T-cell (primary cell): ENCODE data around the gene GALK2. TPM values are rescaled to one million over a fixed set of nuclear protein-coding genes. Genes with fewer than 3 reads are reported as not detected.

Experiments
- ATAC-seq, 4 experiments: fragments of 200-7000 bp in 3 of 4; fragments of 150-1000 bp in 1 of 4; cut with Tn5 transposase; replicated peaks in 1 of 4; 1 replicate in 3 of 4; 2 replicates in 1 of 4; pipeline ENCODE4 v1.10.0; 2021; ENCODE audit warnings: moderate library complexity in 3 of 4, mild to moderate bottlenecking in 2 of 4, moderate number of reproducible peaks in 1 of 4
- CTCF ChIA-PET, 2 donors: fragments of 300-600 bp; sonication (Branson Sonifier 250); formaldehyde crosslinking; loops; one replicate each; lab custom pipeline; 2022; ENCODE audit warnings: antibody characterized with exemption in 2 of 2; lab: Charles Lee
- POLR2A ChIA-PET, 2 donors: fragments of 300-600 bp; sonication (Branson Sonifier 250); formaldehyde crosslinking; loops; one replicate each; lab custom pipeline; 2022; ENCODE audit warnings: antibody characterized with exemption in 2 of 2; lab: Charles Lee
- DNase-seq, 35 experiments: peaks; one replicate each; pipeline versions ENCODE4 v3.0.0 to v3.0.0-alpha.2; 2013 to 2023
- H3K27ac ChIP-seq: one replicate; pipeline ENCODE4 v1.5.1; 2013; ENCODE audit warnings: low read length
- H3K27me3 ChIP-seq, 2 experiments: replicated peaks in 1 of 2; 1 replicate in 1 of 2; 2 replicates in 1 of 2; pipeline versions ENCODE4 v1.6.1 to v1.7.0; 2013; ENCODE audit warnings: low read length in 1 of 2, mixed read lengths in 1 of 2; ENCODE audit not compliant: control insufficient read depth in 2 of 2, insufficient read depth in 2 of 2; ENCODE audit errors: extremely low read depth in 1 of 2
- H3K36me3 ChIP-seq, 2 donors: 1 replicate in 1 of 2; 2 replicates in 1 of 2; pipeline versions ENCODE4 v1.6.1 to v1.7.0; 2013; ENCODE audit warnings: low read length in 1 of 2; ENCODE audit not compliant: control insufficient read depth in 2 of 2, insufficient read depth in 1 of 2; ENCODE audit errors: extremely low read depth in 1 of 2
- H3K4me1 ChIP-seq, 2 experiments: 1 replicate in 1 of 2; 2 replicates in 1 of 2; pipeline versions ENCODE4 v1.6.1 to v1.7.0; 2013; ENCODE audit warnings: low read length in 2 of 2, mixed read lengths in 1 of 2; ENCODE audit not compliant: insufficient read depth in 2 of 2, control insufficient read depth in 1 of 2; ENCODE audit errors: extremely low read depth in 1 of 2
- H3K4me3 ChIP-seq, 2 donors: 1 replicate in 1 of 2; 2 replicates in 1 of 2; pipeline versions ENCODE4 v1.5.1 to v1.7.0; 2013; ENCODE audit warnings: mild to moderate bottlenecking in 2 of 2, low read length in 1 of 2, moderate library complexity in 1 of 2; ENCODE audit not compliant: control insufficient read depth in 1 of 2; ENCODE audit errors: extremely low read depth in 1 of 2
- H3K9me3 ChIP-seq: 2 replicates; pipeline ENCODE4 v1.7.0; 2013
- H3K27ac Mint-ChIP-seq, 2 donors: one replicate each; pipeline ENCODE4 v1.8.0; 2020 to 2021; ENCODE audit warnings: mild to moderate bottlenecking in 2 of 2, mixed read lengths in 2 of 2
- H3K27me3 Mint-ChIP-seq, 2 donors: one replicate each; pipeline ENCODE4 v1.8.0; 2021 to 2022; ENCODE audit warnings: mixed read lengths in 2 of 2
- H3K36me3 Mint-ChIP-seq: one replicate; pipeline ENCODE4 v1.8.0; 2021; ENCODE audit warnings: mixed read lengths
- H3K4me1 Mint-ChIP-seq, 3 donors: one replicate each; pipeline ENCODE4 v1.8.0; 2020 to 2022; ENCODE audit warnings: mixed read lengths in 3 of 3, mild to moderate bottlenecking in 1 of 3
- H3K4me3 Mint-ChIP-seq, 3 donors: one replicate each; pipeline ENCODE4 v1.8.0; 2020 to 2022; ENCODE audit warnings: mild to moderate bottlenecking in 3 of 3, mixed read lengths in 3 of 3, moderate library complexity in 3 of 3
- H3K9me3 Mint-ChIP-seq, 3 donors: one replicate each; pipeline ENCODE4 v1.8.0; 2020 to 2022; ENCODE audit warnings: mixed read lengths in 3 of 3
- WGBS: methylation state at CpG from one replicate; pipeline ENCODE4 v1.1.5; 2013; ENCODE audit warnings: missing lambda C conversion rate; ENCODE audit not compliant: insufficient coverage; 5-methylcytosine and 5-hydroxymethylcytosine counted together
- total RNA-seq, 35 experiments: library from RNA in 6 of 35; stranded (reverse) in 6 of 35; fragments of 120-200 nt in 1 of 35; gene quantifications; one replicate each; pipeline versions ENCODE4 v1.2.1 to v1.2.4 and lab custom pipeline; 2013 to 2026

GALK2 gene
- total RNA-seq, 5 donors from 2014 or later (not counting 1 experiment from before 2014, with no cell fraction given): 18.5 to 26.3 (median 25.7) TPM

- Mint-ChIP-seq H3K27ac (no peak overlapping the region), H3K9me3 (no peaks in the 10 kb centered on the region), H3K27me3 (no peaks in the 10 kb centered on the region), H3K4me3 (no peak overlapping the region), H3K4me1 (peaks cover 17 to 48% (median 23%) of the 10 kb centered on the region in 3 donors), H3K36me3 (peaks cover 80% of the 10 kb centered on the region)
- ATAC-seq: no peak
- no peaks in the 10 kb centered on the region for H3K4me1 ChIP-seq
- H3K4me3 ChIP-seq: no peak overlapping the region
- ChIA-PET POLR2A (no interaction called here), CTCF (no interaction called here)
- H3K27me3 ChIP-seq: no peaks in the 10 kb centered on the region
- H3K9me3 ChIP-seq: no peaks in the 10 kb centered on the region
- H3K36me3 ChIP-seq: peaks cover 0 to 14% of the 10 kb centered on the region in 2 donors
- no peak overlapping the region for H3K27ac ChIP-seq
- DNase-seq: no peak
- WGBS: no CpG with 5 or more reads among the region's 3 CpGs
These were observed 133.0 kb downstream of the GALK2 start for GRCh38 chr15:49303003-49303402.

GRCh38 chr15:49306551-49306950 lies 136.5 kb downstream of the GALK2 start:
- Histone ChIP-seq H3K9me3 (no peaks in the 10 kb centered on the region), H3K36me3 (peaks cover 3 to 17% of the 10 kb centered on the region in 2 donors), H3K4me1 (no peaks in the 10 kb centered on the region), H3K4me3 (no peak overlapping the region), H3K27ac (no peak overlapping the region), H3K27me3 (no peaks in the 10 kb centered on the region)
- Mint-ChIP-seq H3K27ac (no peak overlapping the region), H3K27me3 (no peaks in the 10 kb centered on the region), H3K9me3 (no peaks in the 10 kb centered on the region), H3K4me3 (no peak overlapping the region), H3K4me1 (peaks cover 3 to 24% (median 4%) of the 10 kb centered on the region in 3 donors), H3K36me3 (peaks cover 71% of the 10 kb centered on the region)
- ATAC-seq: no peak
- no peak for DNase-seq
- ChIA-PET CTCF (no interaction called here), POLR2A (no interaction called here)
- WGBS: no CpG with 5 or more reads among the region's 1 CpG

GRCh38 chr15:49308686-49309085 lies 138.6 kb downstream of the GALK2 start:
- DNase-seq (no peak), ATAC-seq (no peak)
- no peak overlapping the region for H3K27ac ChIP-seq
- peaks cover 79% of the 10 kb centered on the region for H3K36me3 Mint-ChIP-seq
- no peaks in the 10 kb centered on the region for H3K9me3 ChIP-seq
- H3K4me1 ChIP-seq: no peaks in the 10 kb centered on the region
- peak overlapping the region in 1 of 2 donors; percentile 23 for H3K27ac Mint-ChIP-seq
- POLR2A ChIA-PET: no interaction called here
- H3K4me3 Mint-ChIP-seq: no peak overlapping the region
- H3K27me3 Mint-ChIP-seq: no peaks in the 10 kb centered on the region
- WGBS: 100% methylated on average over 1 of the region's 2 CpGs
- peaks cover 3 to 18% (median 4%) of the 10 kb centered on the region in 3 donors for H3K4me1 Mint-ChIP-seq
- peaks cover 4 to 18% of the 10 kb centered on the region in 2 donors for H3K36me3 ChIP-seq
- no peaks in the 10 kb centered on the region for H3K9me3 Mint-ChIP-seq
- no peak overlapping the region for H3K4me3 ChIP-seq
- H3K27me3 ChIP-seq: no peaks in the 10 kb centered on the region
- CTCF ChIA-PET: no interaction called here

GRCh38 chr15:49309889-49310288 lies 139.8 kb downstream of the GALK2 start:
- peaks cover 75% of the 10 kb centered on the region for H3K36me3 Mint-ChIP-seq
- H3K27me3 ChIP-seq: no peaks in the 10 kb centered on the region
- no peak overlapping the region for H3K27ac Mint-ChIP-seq
- H3K9me3 ChIP-seq: no peaks in the 10 kb centered on the region
- H3K36me3 ChIP-seq: peaks cover 4 to 12% of the 10 kb centered on the region in 2 donors
- DNase-seq: no peak
- POLR2A ChIA-PET: interaction anchor here in 1 of 2 donors (0.6 kb wide), 1 partner anchor 19 kb away, joined by 6 read pairs; no protein-coding TSS in a partner anchor
- no peaks in the 10 kb centered on the region for H3K9me3 Mint-ChIP-seq
- H3K4me1 ChIP-seq: no peaks in the 10 kb centered on the region
- ATAC-seq: no peak
- H3K4me3 Mint-ChIP-seq: no peak overlapping the region
- no peaks in the 10 kb centered on the region for H3K27me3 Mint-ChIP-seq
- H3K27ac ChIP-seq: no peak overlapping the region
- no peak overlapping the region for H3K4me3 ChIP-seq
- CTCF ChIA-PET: interaction anchor here in 1 of 2 donors (0.7 kb wide), 1 partner anchor 443 kb away, joined by 3 read pairs; no protein-coding TSS in a partner anchor
- peaks cover 3 to 12% (median 4%) of the 10 kb centered on the region in 3 donors for H3K4me1 Mint-ChIP-seq

GRCh38 chr15:49313650-49314049 lies 143.6 kb downstream of the GALK2 start:
- peaks cover 6 to 9% of the 10 kb centered on the region in 2 donors for H3K36me3 ChIP-seq
- H3K4me3 ChIP-seq: no peak overlapping the region
- H3K27me3 ChIP-seq: no peaks in the 10 kb centered on the region
- Mint-ChIP-seq H3K4me3 (no peak overlapping the region), H3K36me3 (peaks cover 63% of the 10 kb centered on the region), H3K27me3 (no peaks in the 10 kb centered on the region), H3K4me1 (peaks cover 0 to 4% (median 3%) of the 10 kb centered on the region in 3 donors), H3K27ac (no peak overlapping the region), H3K9me3 (no peaks in the 10 kb centered on the region)
- no peaks in the 10 kb centered on the region for H3K9me3 ChIP-seq
- DNase-seq (no peak), ATAC-seq (no peak)
- no peak overlapping the region for H3K27ac ChIP-seq
- ChIA-PET POLR2A (no interaction called here), CTCF (no interaction called here)
- no CpG with 5 or more reads among the region's 1 CpG for WGBS
- no peaks in the 10 kb centered on the region for H3K4me1 ChIP-seq

- CTCF ChIA-PET: interaction anchor here in 1 of 2 donors (0.6 kb wide), 1 partner anchor 38 kb away, joined by 5 read pairs; no protein-coding TSS in a partner anchor
These were observed 144.7 kb downstream of the GALK2 start for GRCh38 chr15:49314716-49315115.

More at GRCh38 chr15:49314716-49315115, 144.7 kb downstream of the GALK2 start:
- H3K9me3 Mint-ChIP-seq: no peaks in the 10 kb centered on the region
- DNase-seq (no peak), ATAC-seq (no peak)
- H3K36me3 ChIP-seq: peaks cover 9 to 19% of the 10 kb centered on the region in 2 donors
- no peaks in the 10 kb centered on the region for H3K4me1 ChIP-seq
- no peaks in the 10 kb centered on the region for H3K27me3 ChIP-seq
- no peak overlapping the region for H3K27ac Mint-ChIP-seq
- no peak overlapping the region for H3K27ac ChIP-seq
- H3K4me3 Mint-ChIP-seq: no peak overlapping the region
- no peaks in the 10 kb centered on the region for H3K27me3 Mint-ChIP-seq
- H3K36me3 Mint-ChIP-seq: peaks cover 69% of the 10 kb centered on the region
- no peak overlapping the region for H3K4me3 ChIP-seq
- WGBS: no CpG with 5 or more reads among the region's 1 CpG
- no peaks in the 10 kb centered on the region for H3K9me3 ChIP-seq
- peaks cover 0 to 3% (median 2%) of the 10 kb centered on the region in 3 donors for H3K4me1 Mint-ChIP-seq
- POLR2A ChIA-PET: no interaction called here
